IMR-90 (cell line): ENCODE results near the gene TBC1D9B. TPM values are rescaled to one million over a fixed set of nuclear protein-coding genes. Genes with fewer than 3 reads are reported as not detected.

Experiments
- ATAC-seq: fragments of 200-7000 bp; cut with Tn5 transposase; 2 replicates; pipeline ENCODE4 v1.9.1; 2020; ENCODE audit warnings: low read depth, mild to moderate bottlenecking, moderate library complexity
- BruUV-seq: library from RNA; stranded (reverse); fragments of 400-500 nt; replicated peaks from 2 replicates; lab custom pipeline; 2021; lab: Mats Ljungman, UMichigan
- CTCF ChIA-PET: fragments of 300-600 bp; formaldehyde crosslinking; extraction: SDS; loops from one replicate; lab custom pipeline; 2021; ENCODE audit warnings: antibody characterized with exemption; lab: Yijun Ruan, JAX
- POLR2A ChIA-PET: fragments of 300-600 bp; sonication (Branson Sonifier 250); formaldehyde crosslinking; loops from one replicate; lab custom pipeline; 2022; ENCODE audit warnings: antibody characterized with exemption; ENCODE audit not compliant: unreplicated experiment; lab: Charles Lee
- DNase-seq: peaks from one replicate; pipeline ENCODE4 v3.0.0; 2013
- H2AFZ ChIP-seq: replicated peaks from 2 replicates; pipeline ENCODE3; 2013; ENCODE audit warnings: low read length, mild to moderate bottlenecking; ENCODE audit not compliant: poor library complexity
- H2AK5ac ChIP-seq: 2 replicates; pipeline ENCODE4 v1.6.1; 2013; ENCODE audit warnings: low read depth, low read length, inconsistent platforms
- H2AK9ac ChIP-seq: replicated peaks from 2 replicates; pipeline ENCODE3; 2013; ENCODE audit warnings: mild to moderate bottlenecking, low read depth, low read length, moderate library complexity; ENCODE audit not compliant: poor library complexity
- H2BK120ac ChIP-seq: 2 replicates; pipeline ENCODE4 v1.6.1; 2013; ENCODE audit warnings: low read depth, low read length, inconsistent platforms
- H2BK15ac ChIP-seq: 3 replicates; pipeline ENCODE4 v1.6.1; 2013; ENCODE audit warnings: low read depth, low read length, inconsistent platforms
- H2BK20ac ChIP-seq: 2 replicates; pipeline ENCODE4 v1.6.1; 2013; ENCODE audit warnings: low read depth, mild to moderate bottlenecking, inconsistent platforms, low read length, moderate library complexity
- H2BK5ac ChIP-seq: 2 replicates; pipeline ENCODE4 v1.6.1; 2013; ENCODE audit warnings: mild to moderate bottlenecking, low read depth, low read length, inconsistent platforms; ENCODE audit not compliant: poor library complexity, severe bottlenecking
- H3K14ac ChIP-seq: replicated peaks from 2 replicates; pipeline ENCODE4 v1.6.1; 2013; ENCODE audit warnings: low read depth, low read length, inconsistent platforms
- H3K18ac ChIP-seq: 2 replicates; pipeline ENCODE4 v1.6.1; 2013; ENCODE audit warnings: low read depth, low read length, control low read depth
- H3K23ac ChIP-seq: 2 replicates; pipeline ENCODE4 v1.6.1; 2013; ENCODE audit warnings: low read depth, low read length, inconsistent platforms
- H3K27ac ChIP-seq: 2 replicates; pipeline ENCODE4 v1.5.1; 2013; ENCODE audit warnings: mild to moderate bottlenecking, control low read depth, low read length; ENCODE audit not compliant: insufficient read depth
- H3K27me3 ChIP-seq: 2 replicates; pipeline ENCODE4 v1.6.1; 2013; ENCODE audit warnings: low read length; ENCODE audit not compliant: control insufficient read depth, insufficient read depth
- H3K36me3 ChIP-seq: 2 replicates; pipeline ENCODE4 v1.6.1; 2013; ENCODE audit warnings: low read length, mixed read lengths; ENCODE audit not compliant: control insufficient read depth, insufficient read depth
- H3K4ac ChIP-seq: 2 replicates; pipeline ENCODE4 v1.6.1; 2013; ENCODE audit warnings: low read depth, low read length, inconsistent platforms
- H3K4me1 ChIP-seq: 2 replicates; pipeline ENCODE4 v1.6.1; 2013; ENCODE audit warnings: low read length, mixed read lengths; ENCODE audit not compliant: control insufficient read depth, insufficient read depth
- H3K4me2 ChIP-seq: 2 replicates; pipeline ENCODE4 v1.6.1; 2013; ENCODE audit warnings: low read depth, mild to moderate bottlenecking, control low read depth, low read length, moderate library complexity
- H3K4me3 ChIP-seq: 2 replicates; pipeline ENCODE4 v1.5.1; 2013; ENCODE audit warnings: low read depth, mild to moderate bottlenecking, control low read depth, low read length, moderate library complexity; ENCODE audit not compliant: insufficient read depth
- H3K56ac ChIP-seq: 2 replicates; pipeline ENCODE4 v1.6.1; 2013; ENCODE audit warnings: low read length, inconsistent platforms; ENCODE audit not compliant: insufficient read depth; ENCODE audit errors: extremely low read depth
- H3K79me1 ChIP-seq, 2 experiments: 2 replicates each; pipeline ENCODE4 v1.6.1; 2013; ENCODE audit warnings: low read length in 2 of 2, inconsistent platforms in 1 of 2, low read depth in 1 of 2
- H3K9ac ChIP-seq: 2 replicates; pipeline ENCODE4 v1.6.1; 2013; ENCODE audit warnings: low read depth, low read length, control low read depth
- H3K9me1 ChIP-seq: 2 replicates; pipeline ENCODE4 v1.6.1; 2013; ENCODE audit warnings: low read length, inconsistent platforms; ENCODE audit not compliant: insufficient read depth
- H3K9me3 ChIP-seq: 2 replicates; pipeline ENCODE4 v1.6.1; 2013; ENCODE audit warnings: low read length; ENCODE audit not compliant: control insufficient read depth, insufficient read depth
- H4K20me1 ChIP-seq: 2 replicates; pipeline ENCODE4 v1.6.1; 2013; ENCODE audit warnings: low read length, inconsistent platforms; ENCODE audit not compliant: insufficient read depth
- H4K5ac ChIP-seq: 2 replicates; pipeline ENCODE4 v1.6.1; 2013; ENCODE audit warnings: mild to moderate bottlenecking, low read depth, low read length, control low read depth
- H4K8ac ChIP-seq, 2 experiments: 2 replicates each; pipeline ENCODE4 v1.6.1; 2013; ENCODE audit warnings: low read depth in 2 of 2, low read length in 2 of 2, control low read depth in 1 of 2, inconsistent platforms in 1 of 2
- H4K91ac ChIP-seq: 2 replicates; pipeline ENCODE4 v1.6.1; 2013; ENCODE audit warnings: low read depth, low read length, inconsistent platforms; ENCODE audit not compliant: insufficient read depth
- POLR2A ChIP-seq: IDR thresholded peaks from 2 replicates; pipeline ENCODE4 v1.6.1; 2012; ENCODE audit warnings: mild to moderate bottlenecking, low read depth, low read length
- WGBS, 2 experiments: methylation state at CpG; one replicate each; pipeline versions ENCODE4 v1.1.5 to v1.1.7; 2013; ENCODE audit warnings: missing lambda C conversion rate in 2 of 2; ENCODE audit not compliant: insufficient read length in 1 of 2; ENCODE audit errors: extremely low coverage in 2 of 2; 5-methylcytosine and 5-hydroxymethylcytosine counted together
- dilution Hi-C: fragments of 300-500 bp; cut with HindIII; formaldehyde crosslinking; loops from one replicate; pipeline ENCODE4 v1.14.3; 2018; ENCODE audit warnings: low sequenced_read_pairs; ENCODE audit not compliant: unreplicated experiment
- in situ Hi-C: fragments of 300-500 bp; cut with MboI; formaldehyde crosslinking; loops from 3 replicates; pipeline ENCODE4 v1.14.3; 2019; ENCODE audit warnings: low sequenced_read_pairs, inconsistent platforms, mixed read lengths
- intact Hi-C: fragments of 100-400 bp; cut with micrococcal nuclease; formaldehyde crosslinking; loops from 2 replicates; pipeline ENCODE4 v1.10.0; 2022
- polyA plus RNA-seq, 3 experiments: library from polyadenylated mRNA; depleted of rRNA; stranded (reverse); fragments of >200 nt; gene quantifications; 2 replicates each; pipeline ENCODE4 v1.2.3, GENCODE V29; 2012; ENCODE audit warnings: low replicate concordance in 1 of 3
- total RNA-seq: library from RNA; depleted of rRNA; stranded (reverse); fragments of >200 nt; gene quantifications from 2 replicates; pipeline ENCODE4 v1.2.3, GENCODE V29; 2012

TBC1D9B gene
- total and polyA plus RNA-seq, 2 of the 4 experiments (the other 2 are of a cell fraction) = 58.6 to 78.1 TPM

DNA sequence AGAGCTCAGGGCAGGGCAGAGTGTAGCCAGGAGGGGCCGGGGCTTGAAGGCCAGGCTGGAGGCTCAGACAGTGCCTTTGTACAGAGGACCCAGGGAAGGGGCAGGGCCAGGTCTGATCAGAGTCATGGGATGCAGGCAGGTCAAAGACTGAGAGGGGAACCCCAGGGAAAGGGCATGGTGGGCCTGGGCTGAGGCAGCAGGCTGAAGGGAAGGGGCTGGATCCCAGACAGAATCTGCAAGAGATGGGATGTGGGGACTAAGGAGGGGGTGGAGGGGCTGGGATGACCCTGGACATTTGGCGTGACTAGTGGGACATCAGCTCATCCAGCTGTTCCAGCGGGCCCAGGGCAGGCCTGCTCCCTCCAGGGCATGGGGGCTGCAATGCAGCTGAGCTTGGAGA is 33.6 kb downstream of the TBC1D9B start:
- Histone ChIP-seq H3K9me3 (no peaks in the 10 kb centered on the region), H3K4me3 (no peak overlapping the region), H3K27ac (no peak overlapping the region), H3K4me2 (no peak overlapping the region), H3K9me1 (no peaks in the 10 kb centered on the region), H4K5ac (no peak overlapping the region), H3K27me3 (no peaks in the 10 kb centered on the region), H3K79me1 (no peaks in the 10 kb centered on the region; a peak in 1 of 4 replicates), H3K18ac (no peak overlapping the region), H3K4me1 (no peaks in the 10 kb centered on the region), H3K14ac (no peak overlapping the region), H2BK20ac (no peak overlapping the region), H4K91ac (no peak overlapping the region), H2BK15ac (no peak overlapping the region), H3K23ac (no peak overlapping the region), H3K36me3 (peaks cover 73% of the 10 kb centered on the region), H2AFZ (no peak overlapping the region), H2BK120ac (no peak overlapping the region), H2BK5ac (no peak overlapping the region), H2AK9ac (no peak overlapping the region), H3K4ac (no peak overlapping the region), H2AK5ac (no peak overlapping the region), H3K56ac (no peak overlapping the region), H3K9ac (no peak overlapping the region), H4K20me1 (no peaks in the 10 kb centered on the region), H4K8ac (no peak overlapping the region)
- dilution Hi-C loops (no loop called here), in situ Hi-C loops (no loop called here), intact Hi-C loops (no loop called here)
- CTCF ChIA-PET = no interaction called here
- BruUV-seq = no TSS peak
- ATAC-seq (no peak), DNase-seq (no peak)
- TF ChIP-seq POLR2A = no peak
- POLR2A ChIA-PET = no interaction called here
- WGBS, 2 experiments = 86% methylated on average over 1 of the region's 3 CpGs; no CpG with 5 or more reads in 1 of the 2 experiments
